AG10803 (cell line): ENCODE measurements around the gene SIGLEC1.

Experiments
- DNase-seq: peaks from one replicate; pipeline ENCODE4 v3.0.0; 2010; ENCODE audit warnings: low read depth
- H3K4me3 ChIP-seq: 2 replicates; pipeline ENCODE4 v1.5.1; 2011; ENCODE audit warnings: mild to moderate bottlenecking, low read length, control low read depth
- TF ChIP-seq, protein P1 (sequence below): conservative IDR thresholded peaks from 2 replicates; pipeline ENCODE4 v1.5.1; 2011; ENCODE audit warnings: mild to moderate bottlenecking, low read length, control low read depth, inconsistent platforms

The SIGLEC1 gene

DNA sequence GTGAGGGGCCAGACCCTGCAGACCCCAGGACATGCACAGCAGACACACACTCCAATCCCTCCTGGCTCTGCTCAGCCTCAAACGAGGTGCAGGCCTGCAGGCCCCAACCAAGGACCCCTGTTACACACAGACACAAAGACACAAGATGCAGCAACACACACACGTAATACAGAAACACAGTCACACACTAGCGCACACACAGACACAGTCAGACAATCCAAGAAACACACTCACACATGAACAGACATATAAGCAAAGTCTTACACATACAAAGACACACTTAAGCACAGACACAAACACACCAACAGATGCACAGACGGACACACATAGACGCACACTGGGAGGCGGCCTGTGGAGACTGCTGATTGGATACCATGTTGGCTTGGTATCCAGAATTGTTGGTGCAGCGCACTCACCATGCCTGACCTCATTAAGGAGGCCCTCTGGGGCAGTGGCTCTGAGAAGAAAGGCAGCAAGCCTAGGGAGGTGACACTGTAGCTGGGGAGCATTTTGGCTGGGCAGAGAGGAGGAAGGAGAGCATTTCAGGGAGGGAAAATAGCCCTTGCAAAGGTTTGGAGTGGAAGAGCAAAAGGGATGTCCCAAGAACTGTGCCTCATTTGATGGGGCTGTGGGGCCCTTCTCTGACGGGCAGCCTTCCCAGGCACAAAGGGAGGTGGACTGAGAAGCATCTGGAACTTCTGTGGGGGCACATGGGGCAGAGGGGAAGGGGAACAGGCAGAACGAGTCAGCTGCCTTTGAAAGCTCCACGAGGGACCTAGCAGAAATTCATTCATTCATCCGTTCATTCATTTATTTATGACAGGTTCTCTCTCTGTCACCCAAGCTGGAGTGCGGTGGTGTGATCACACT is 18.6 kb upstream of the SIGLEC1 start:
- H3K4me3 ChIP-seq, result no peak overlapping the region
- TF ChIP-seq, protein P1, sequence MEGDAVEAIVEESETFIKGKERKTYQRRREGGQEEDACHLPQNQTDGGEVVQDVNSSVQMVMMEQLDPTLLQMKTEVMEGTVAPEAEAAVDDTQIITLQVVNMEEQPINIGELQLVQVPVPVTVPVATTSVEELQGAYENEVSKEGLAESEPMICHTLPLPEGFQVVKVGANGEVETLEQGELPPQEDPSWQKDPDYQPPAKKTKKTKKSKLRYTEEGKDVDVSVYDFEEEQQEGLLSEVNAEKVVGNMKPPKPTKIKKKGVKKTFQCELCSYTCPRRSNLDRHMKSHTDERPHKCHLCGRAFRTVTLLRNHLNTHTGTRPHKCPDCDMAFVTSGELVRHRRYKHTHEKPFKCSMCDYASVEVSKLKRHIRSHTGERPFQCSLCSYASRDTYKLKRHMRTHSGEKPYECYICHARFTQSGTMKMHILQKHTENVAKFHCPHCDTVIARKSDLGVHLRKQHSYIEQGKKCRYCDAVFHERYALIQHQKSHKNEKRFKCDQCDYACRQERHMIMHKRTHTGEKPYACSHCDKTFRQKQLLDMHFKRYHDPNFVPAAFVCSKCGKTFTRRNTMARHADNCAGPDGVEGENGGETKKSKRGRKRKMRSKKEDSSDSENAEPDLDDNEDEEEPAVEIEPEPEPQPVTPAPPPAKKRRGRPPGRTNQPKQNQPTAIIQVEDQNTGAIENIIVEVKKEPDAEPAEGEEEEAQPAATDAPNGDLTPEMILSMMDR, result no peak
- no peak for DNase-seq

DNA sequence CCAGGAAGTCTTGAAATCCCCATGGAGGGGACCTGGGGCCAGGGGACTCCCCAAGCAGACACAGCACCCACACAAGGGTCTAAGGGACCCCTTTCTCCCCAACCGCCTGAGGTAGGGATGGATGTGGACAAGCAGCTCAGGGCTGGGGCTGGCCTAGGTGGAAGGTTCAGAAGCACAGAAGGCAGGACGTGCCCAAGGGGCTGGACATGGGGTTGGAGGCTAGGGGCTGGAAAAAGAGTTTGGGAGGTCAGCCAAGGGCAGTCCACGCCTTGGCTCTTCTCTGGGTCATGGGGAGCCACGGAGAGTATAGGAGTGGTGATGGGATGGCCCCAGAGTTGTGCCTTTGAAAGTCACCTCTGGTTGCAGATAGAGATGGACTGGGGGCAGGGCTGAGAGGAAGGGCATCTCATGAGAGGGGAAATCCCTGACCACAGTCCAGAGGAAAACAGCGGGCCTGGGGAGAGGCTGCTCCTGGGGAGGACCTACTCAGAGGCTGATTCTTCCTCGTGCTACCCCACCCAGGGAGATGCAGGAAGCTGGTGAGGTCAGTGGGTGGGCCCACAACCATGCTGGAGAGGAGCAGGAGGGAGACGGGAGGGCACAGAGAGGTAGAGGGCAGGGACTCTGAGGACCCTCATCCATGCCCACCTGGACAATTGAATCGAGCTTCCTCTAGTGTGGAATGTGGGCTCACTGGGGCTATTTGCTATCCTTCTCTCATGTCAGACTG is 17.6 kb upstream of the SIGLEC1 start:
- no peak overlapping the region for H3K4me3 ChIP-seq
- no peak for DNase-seq
- TF ChIP-seq, protein P1, result no peak

GRCh38 chr20:3729378-3729777 is 17.0 kb upstream of the SIGLEC1 start:
- TF ChIP-seq, protein P1, result no peak
- DNase-seq, result no peak
- H3K4me3 ChIP-seq, result no peak overlapping the region

GRCh38 chr20:3728876-3729275 is 16.5 kb upstream of the SIGLEC1 start:
- TF ChIP-seq, protein P1, result no peak
- no peak overlapping the region for H3K4me3 ChIP-seq
- DNase-seq, result no peak

DNA sequence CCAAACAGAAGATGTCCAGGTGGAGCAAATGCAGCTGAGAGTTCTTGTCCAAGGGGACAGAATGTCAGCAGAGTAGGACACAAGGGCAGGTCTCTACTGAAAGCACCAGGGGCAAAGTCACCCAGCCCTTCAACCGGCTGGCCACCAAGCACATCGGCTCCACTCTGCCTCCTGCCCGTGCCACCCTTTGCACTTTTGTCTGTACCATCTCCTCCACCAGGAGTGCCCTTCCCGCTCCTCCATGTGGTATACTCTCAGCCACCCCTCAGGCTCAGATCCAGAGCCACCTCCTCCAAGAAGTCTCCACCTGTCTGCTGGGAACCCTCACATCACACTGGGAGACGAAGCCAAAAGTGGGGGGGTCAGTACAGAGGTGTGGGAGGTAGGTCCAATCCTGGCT is 16.0 kb upstream of the SIGLEC1 start:
- no peak for DNase-seq
- no peak overlapping the region for H3K4me3 ChIP-seq
- TF ChIP-seq, protein P1, result no peak

DNA sequence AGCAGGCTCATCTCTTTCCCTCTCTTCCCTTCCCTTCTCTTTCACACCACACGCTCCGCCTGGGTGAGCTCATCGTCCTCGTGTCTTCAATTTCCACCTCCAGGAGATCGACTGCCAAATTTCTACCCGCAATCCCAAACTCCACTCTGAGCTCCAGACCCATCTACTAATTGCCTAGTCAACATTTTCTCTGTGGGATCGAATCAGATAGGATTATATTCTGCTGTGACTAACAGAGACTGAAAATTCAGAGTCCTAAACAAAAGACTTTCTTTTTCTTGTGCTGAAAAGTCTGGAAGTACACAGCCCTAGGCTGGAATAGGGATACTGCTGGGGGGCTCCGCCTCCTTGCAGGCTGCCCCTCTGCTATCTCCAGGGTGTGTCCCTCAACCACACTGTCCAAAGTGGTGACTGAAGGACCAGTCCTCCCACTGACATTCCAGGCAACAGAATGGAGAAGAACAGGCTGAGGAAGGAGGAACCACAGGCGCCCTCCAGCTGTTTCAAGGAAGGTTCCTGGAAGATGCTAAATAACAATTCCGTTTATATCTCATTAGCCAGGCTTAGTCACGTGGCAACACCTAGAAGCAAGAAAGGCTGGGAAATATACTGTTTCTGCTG is 15.1 kb upstream of the SIGLEC1 start:
- peak; percentile 66 for DNase-seq
- TF ChIP-seq, protein P1, result peak; percentile 21
- H3K4me3 ChIP-seq, result peak overlapping the region; percentile 48
